HG02642 (cell line): ENCODE data around the gene LSP1.

Experiments used
- ATAC-seq: cut with Tn5 transposase; IDR thresholded peaks from one replicate; pipeline ENCODE4 v1.9.1; 2021; ENCODE audit warnings: mild to moderate bottlenecking; ENCODE audit not compliant: unreplicated experiment, poor library complexity

Gene LSP1

GRCh38 chr11:1924646-1925372 is 71.9 kb downstream of the LSP1 start:
- no peak for ATAC-seq

- no peak for ATAC-seq
These were observed 72.7 kb downstream of the LSP1 start for GRCh38 chr11:1925373-1926155.

GRCh38 chr11:1926156-1927025 is 73.5 kb downstream of the LSP1 start:
- no peak for ATAC-seq

GRCh38 chr11:1927026-1927847 is 74.4 kb downstream of the LSP1 start:
- no peak for ATAC-seq

GRCh38 chr11:1927848-1928469 is 75.1 kb downstream of the LSP1 start:
- no peak for ATAC-seq

- no peak for ATAC-seq
These were observed 75.6 kb downstream of the LSP1 start for GRCh38 chr11:1928470-1928890.

GRCh38 chr11:1928891-1929541 is 76.1 kb downstream of the LSP1 start:
- ATAC-seq = no peak

GRCh38 chr11:1929621-1930461 is 77.0 kb downstream of the LSP1 start:
- ATAC-seq = no peak

GRCh38 chr11:1930462-1930830 is 77.6 kb downstream of the LSP1 start:
- no peak for ATAC-seq

GRCh38 chr11:1931341-1932104 is 78.6 kb downstream of the LSP1 start:
- ATAC-seq = no peak

- no peak for ATAC-seq
These were observed 79.2 kb downstream of the LSP1 start for GRCh38 chr11:1932105-1932480.

GRCh38 chr11:1932681-1933080 is 79.8 kb downstream of the LSP1 start:
- no peak for ATAC-seq

GRCh38 chr11:1933416-1934334 is 80.8 kb downstream of the LSP1 start:
- no peak for ATAC-seq

- ATAC-seq = no peak
These were observed 81.7 kb downstream of the LSP1 start for GRCh38 chr11:1934335-1935155.

- no peak for ATAC-seq
These were observed 82.5 kb downstream of the LSP1 start for GRCh38 chr11:1935156-1936071.
